Measurements from ENCODE around the gene CA6.

CA6 gene

DNA sequence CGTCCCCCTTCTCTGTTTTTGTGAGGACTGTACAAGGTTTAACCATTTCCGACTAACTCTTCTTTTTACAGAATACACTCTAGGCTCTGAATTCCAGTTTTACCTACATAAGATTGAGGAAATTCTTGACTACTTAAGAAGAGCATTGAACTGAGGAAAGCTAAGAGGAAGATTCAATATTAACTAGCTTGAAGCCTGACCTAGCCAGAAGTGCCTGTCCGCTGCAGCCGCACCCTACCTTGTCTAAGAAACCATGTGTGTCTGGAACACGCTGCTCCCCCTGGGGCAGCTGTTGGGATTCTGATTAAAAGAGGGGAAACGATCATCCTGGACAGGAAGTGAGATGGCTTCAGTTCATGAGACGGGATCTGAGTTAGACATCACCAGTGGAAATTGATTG, 28.9 kb downstream of the CA6 start:
- Histone ChIP-seq H3K9ac (ENCODE audit: low read depth, low read length, poor library complexity, severe bottlenecking) (no peak overlapping the region), H3K9me2 (replicated peaks; ENCODE audit: low read depth, low read length) (no peaks in the 10 kb centered on the region), H3K4me3 (ENCODE audit: low read length, poor library complexity, severe bottlenecking) (no peak overlapping the region), H3K79me2 (ENCODE audit: insufficient read depth, low read length) (no peaks in the 10 kb centered on the region), H3K27me3 (ENCODE audit: insufficient read depth, low read length, poor library complexity, severe bottlenecking) (no peaks in the 10 kb centered on the region), H2AFZ (ENCODE audit: low read length) (no peak overlapping the region), H4K20me1 (ENCODE audit: insufficient read depth, low read length, poor library complexity, severe bottlenecking) (no peaks in the 10 kb centered on the region), H3F3A (ENCODE audit: low read depth) (no peaks in the 10 kb centered on the region), H3K36me3 (ENCODE audit: insufficient read depth, low read length) (no peaks in the 10 kb centered on the region), H3K4me1 (ENCODE audit: insufficient read depth, low read length, poor library complexity, severe bottlenecking) (peaks cover 15% of the 10 kb centered on the region), H3K4me2 (ENCODE audit: low read depth, low read length, poor library complexity, severe bottlenecking) (no peak overlapping the region), H3K9me3 (ENCODE audit: insufficient read depth, low read depth, low read length) (no peaks in the 10 kb centered on the region)
- no peak for TF ChIP-seq EZH2phosphoT487 (IDR thresholded peaks at IDR 0.05; ENCODE audit: borderline replicate concordance)
- TF ChIP-seq, protein P1, sequence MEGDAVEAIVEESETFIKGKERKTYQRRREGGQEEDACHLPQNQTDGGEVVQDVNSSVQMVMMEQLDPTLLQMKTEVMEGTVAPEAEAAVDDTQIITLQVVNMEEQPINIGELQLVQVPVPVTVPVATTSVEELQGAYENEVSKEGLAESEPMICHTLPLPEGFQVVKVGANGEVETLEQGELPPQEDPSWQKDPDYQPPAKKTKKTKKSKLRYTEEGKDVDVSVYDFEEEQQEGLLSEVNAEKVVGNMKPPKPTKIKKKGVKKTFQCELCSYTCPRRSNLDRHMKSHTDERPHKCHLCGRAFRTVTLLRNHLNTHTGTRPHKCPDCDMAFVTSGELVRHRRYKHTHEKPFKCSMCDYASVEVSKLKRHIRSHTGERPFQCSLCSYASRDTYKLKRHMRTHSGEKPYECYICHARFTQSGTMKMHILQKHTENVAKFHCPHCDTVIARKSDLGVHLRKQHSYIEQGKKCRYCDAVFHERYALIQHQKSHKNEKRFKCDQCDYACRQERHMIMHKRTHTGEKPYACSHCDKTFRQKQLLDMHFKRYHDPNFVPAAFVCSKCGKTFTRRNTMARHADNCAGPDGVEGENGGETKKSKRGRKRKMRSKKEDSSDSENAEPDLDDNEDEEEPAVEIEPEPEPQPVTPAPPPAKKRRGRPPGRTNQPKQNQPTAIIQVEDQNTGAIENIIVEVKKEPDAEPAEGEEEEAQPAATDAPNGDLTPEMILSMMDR (conservative IDR thresholded peaks at IDR 0.05; ENCODE audit: low read length) = no peak

GRCh38 chr1:8976338-8976737, 30.7 kb downstream of the CA6 start:
- no peak overlapping the region for H3K4me3 ChIP-seq (ENCODE audit: low read length, poor library complexity, severe bottlenecking)
- H3K4me2 ChIP-seq (ENCODE audit: low read depth, low read length, poor library complexity, severe bottlenecking) = no peak overlapping the region
- H3F3A ChIP-seq (ENCODE audit: low read depth) = no peaks in the 10 kb centered on the region
- H3K79me2 ChIP-seq (ENCODE audit: insufficient read depth, low read length) = no peaks in the 10 kb centered on the region
- H3K27me3 ChIP-seq (ENCODE audit: insufficient read depth, low read length, poor library complexity, severe bottlenecking) = no peaks in the 10 kb centered on the region
- H2AFZ ChIP-seq (ENCODE audit: low read length) = no peak overlapping the region
- H3K4me1 ChIP-seq (ENCODE audit: insufficient read depth, low read length, poor library complexity, severe bottlenecking) = peaks cover 6% of the 10 kb centered on the region
- H3K9me2 ChIP-seq (replicated peaks; ENCODE audit: low read depth, low read length) = no peaks in the 10 kb centered on the region
- TF ChIP-seq EZH2phosphoT487 (IDR thresholded peaks at IDR 0.05; ENCODE audit: borderline replicate concordance) = no peak
- TF ChIP-seq, protein P1 (conservative IDR thresholded peaks at IDR 0.05; ENCODE audit: low read length) = no peak
- H3K9me3 ChIP-seq (ENCODE audit: insufficient read depth, low read depth, low read length) = no peaks in the 10 kb centered on the region
- H3K36me3 ChIP-seq (ENCODE audit: insufficient read depth, low read length) = no peaks in the 10 kb centered on the region
- no peak overlapping the region for H3K9ac ChIP-seq (ENCODE audit: low read depth, low read length, poor library complexity, severe bottlenecking)
- H4K20me1 ChIP-seq (ENCODE audit: insufficient read depth, low read length, poor library complexity, severe bottlenecking) = no peaks in the 10 kb centered on the region

- Histone ChIP-seq H3K36me3 (ENCODE audit: insufficient read depth, low read length) (no peaks in the 10 kb centered on the region), H3K4me2 (ENCODE audit: low read depth, low read length, poor library complexity, severe bottlenecking) (no peak overlapping the region), H3F3A (ENCODE audit: low read depth) (no peaks in the 10 kb centered on the region), H3K4me3 (ENCODE audit: low read length, poor library complexity, severe bottlenecking) (no peak overlapping the region), H3K9me3 (ENCODE audit: insufficient read depth, low read depth, low read length) (no peaks in the 10 kb centered on the region), H3K79me2 (ENCODE audit: insufficient read depth, low read length) (no peaks in the 10 kb centered on the region), H2AFZ (ENCODE audit: low read length) (no peak overlapping the region), H4K20me1 (ENCODE audit: insufficient read depth, low read length, poor library complexity, severe bottlenecking) (no peaks in the 10 kb centered on the region), H3K9ac (ENCODE audit: low read depth, low read length, poor library complexity, severe bottlenecking) (no peak overlapping the region), H3K9me2 (replicated peaks; ENCODE audit: low read depth, low read length) (no peaks in the 10 kb centered on the region), H3K4me1 (ENCODE audit: insufficient read depth, low read length, poor library complexity, severe bottlenecking) (no peaks in the 10 kb centered on the region), H3K27me3 (ENCODE audit: insufficient read depth, low read length, poor library complexity, severe bottlenecking) (no peaks in the 10 kb centered on the region)
- TF ChIP-seq, protein P1 (conservative IDR thresholded peaks at IDR 0.05; ENCODE audit: low read length) = no peak
- no peak for TF ChIP-seq EZH2phosphoT487 (IDR thresholded peaks at IDR 0.05; ENCODE audit: borderline replicate concordance)
These were observed 31.3 kb downstream of the CA6 start for GRCh38 chr1:8976896-8977450.

Measured in Loucy (cell line).